ENCODE data around the gene EXOSC10.
"Not testable (repeated sequence)": the region's sequence is repeated elsewhere in the genome, so short reads cannot be mapped to it uniquely, and the experiment has no call there.

EXOSC10 gene

GRCh38 chr1:11071463-11072215 lies 28.0 kb downstream of the EXOSC10 start:
- TF ChIP-seq CTCF (conservative IDR thresholded peaks at IDR 0.05; ENCODE audit: control insufficient read depth, insufficient read depth, low read depth, low read length), result no peak
- H3K4me3 ChIP-seq (ENCODE audit: control insufficient read depth, low read depth, low read length), result no peak overlapping the region
- DNase-seq (ENCODE audit: low read depth), result no peak

- DNase-seq (ENCODE audit: low read depth), result no peak
Observed at GRCh38 chr1:11070876-11071275, 28.8 kb downstream of the EXOSC10 start.

DNA sequence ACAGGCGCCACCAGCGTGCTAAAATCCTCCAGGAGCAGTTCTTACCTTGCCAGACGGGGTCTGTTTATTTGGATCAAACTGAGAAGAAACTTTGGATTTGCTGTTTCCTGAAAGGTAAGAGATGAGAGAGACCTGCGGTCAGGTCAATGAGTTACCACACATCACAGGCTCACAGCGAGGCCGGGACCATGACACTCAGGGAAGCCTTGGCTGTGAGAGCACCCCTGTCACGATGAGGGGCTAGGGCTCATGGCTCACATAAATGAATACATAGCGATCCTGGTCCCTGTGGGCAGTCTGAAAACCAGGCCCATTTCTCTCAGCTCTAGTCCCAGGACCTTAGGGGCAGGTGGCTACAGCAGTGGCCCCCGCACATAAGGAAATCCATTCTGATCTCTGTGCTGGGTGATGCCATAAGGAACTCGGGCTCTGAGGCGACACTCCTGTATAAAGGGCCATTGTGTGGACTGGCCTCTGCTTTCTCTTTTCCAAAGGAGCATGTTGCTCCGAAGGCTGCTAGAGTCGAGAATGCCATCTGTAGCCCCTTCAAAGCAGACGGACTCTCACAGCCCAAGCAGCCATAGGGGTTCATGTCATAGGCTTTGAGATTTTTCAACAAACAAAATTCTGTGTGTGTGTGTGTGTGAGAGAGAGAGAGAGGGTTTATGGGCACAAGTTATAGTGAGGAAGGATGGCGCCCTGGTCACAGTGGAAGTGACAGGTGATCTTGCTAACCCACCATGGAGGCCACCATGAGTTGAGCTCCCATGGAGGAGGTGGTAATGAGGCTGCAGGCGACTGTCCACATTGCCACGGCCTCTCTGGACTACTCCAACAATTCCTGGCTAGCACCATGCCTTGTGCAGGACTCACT lies 30.8 kb downstream of the EXOSC10 start:
- DNase-seq (ENCODE audit: low read depth), result no peak
- H3K4me3 ChIP-seq (ENCODE audit: control insufficient read depth, low read depth, low read length), result no peak overlapping the region
- TF ChIP-seq CTCF (conservative IDR thresholded peaks at IDR 0.05; ENCODE audit: control insufficient read depth, insufficient read depth, low read depth, low read length), result no peak

More at GRCh38 chr1:11070876-11071275, 28.8 kb downstream of the EXOSC10 start:
- TF ChIP-seq CTCF (conservative IDR thresholded peaks at IDR 0.05; ENCODE audit: control insufficient read depth, insufficient read depth, low read depth, low read length), result no peak
- H3K4me3 ChIP-seq (ENCODE audit: control insufficient read depth, low read depth, low read length), result no peak overlapping the region

DNA sequence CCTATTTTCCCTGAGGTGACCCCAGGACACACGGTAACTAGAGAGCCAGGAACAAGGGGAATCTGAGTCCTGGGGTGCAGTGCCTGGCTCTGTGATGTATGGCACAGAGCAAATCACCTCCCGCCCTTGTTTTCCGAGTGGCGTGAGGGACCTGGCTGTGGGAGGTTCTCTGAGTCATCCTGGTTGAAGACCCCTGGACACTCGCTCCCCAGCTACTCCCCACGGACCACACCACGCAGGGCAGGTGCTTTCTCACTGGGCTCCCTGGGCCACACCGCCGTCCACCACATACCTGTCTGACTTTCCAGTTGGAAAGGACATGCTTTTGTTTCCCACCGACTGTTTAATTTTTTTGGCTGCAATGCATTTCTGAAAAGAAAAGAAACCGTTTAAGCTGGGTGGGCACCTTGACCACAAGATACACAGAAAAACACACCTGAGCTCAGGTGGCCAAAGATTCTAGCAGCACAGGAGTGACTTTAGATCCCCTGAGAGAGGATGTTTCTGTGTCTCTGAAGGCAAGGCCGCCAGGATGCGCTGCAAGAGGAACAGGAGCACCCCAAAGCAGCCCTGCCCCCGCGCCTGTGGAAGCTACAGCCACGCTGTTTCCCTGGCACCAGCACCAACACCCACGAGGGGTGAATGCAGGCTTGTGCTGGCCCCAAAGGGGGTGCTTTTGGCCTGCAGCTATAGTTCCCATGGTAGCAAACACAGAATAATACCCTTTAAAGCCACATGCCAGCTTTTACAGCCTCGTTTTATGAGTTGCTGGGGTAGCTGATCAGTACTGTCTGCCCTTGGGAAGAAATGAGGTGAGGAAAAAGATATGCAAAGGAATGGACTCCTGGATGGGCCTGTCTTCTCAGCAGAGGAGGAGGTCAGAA lies 31.7 kb downstream of the EXOSC10 start:
- TF ChIP-seq CTCF (conservative IDR thresholded peaks at IDR 0.05; ENCODE audit: control insufficient read depth, insufficient read depth, low read depth, low read length), result no peak
- no peak for DNase-seq (ENCODE audit: low read depth)
- no peak overlapping the region for H3K4me3 ChIP-seq (ENCODE audit: control insufficient read depth, low read depth, low read length)

DNA sequence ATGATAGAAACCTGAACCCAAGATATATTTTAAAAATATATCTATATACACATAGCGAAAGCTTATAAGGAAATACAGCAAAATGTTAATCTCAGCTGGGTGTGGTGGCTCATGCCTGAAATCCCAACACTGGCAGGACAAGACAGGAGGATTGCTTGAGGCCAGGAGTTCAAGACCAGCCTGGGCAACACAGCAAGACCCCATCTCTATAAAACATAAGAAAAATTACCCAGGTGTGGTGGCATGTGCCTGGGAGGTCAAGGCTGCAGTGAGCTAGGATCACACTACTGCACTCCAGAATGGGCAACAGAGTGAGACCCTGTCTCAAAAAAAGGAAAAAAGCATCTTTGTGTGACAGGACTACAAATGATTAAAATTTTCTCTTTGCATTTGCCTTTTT lies 33.9 kb downstream of the EXOSC10 start:
- no peak for DNase-seq (ENCODE audit: low read depth)
- TF ChIP-seq CTCF (conservative IDR thresholded peaks at IDR 0.05; ENCODE audit: control insufficient read depth, insufficient read depth, low read depth, low read length), result no peak
- no peak overlapping the region for H3K4me3 ChIP-seq (ENCODE audit: control insufficient read depth, low read depth, low read length)

DNA sequence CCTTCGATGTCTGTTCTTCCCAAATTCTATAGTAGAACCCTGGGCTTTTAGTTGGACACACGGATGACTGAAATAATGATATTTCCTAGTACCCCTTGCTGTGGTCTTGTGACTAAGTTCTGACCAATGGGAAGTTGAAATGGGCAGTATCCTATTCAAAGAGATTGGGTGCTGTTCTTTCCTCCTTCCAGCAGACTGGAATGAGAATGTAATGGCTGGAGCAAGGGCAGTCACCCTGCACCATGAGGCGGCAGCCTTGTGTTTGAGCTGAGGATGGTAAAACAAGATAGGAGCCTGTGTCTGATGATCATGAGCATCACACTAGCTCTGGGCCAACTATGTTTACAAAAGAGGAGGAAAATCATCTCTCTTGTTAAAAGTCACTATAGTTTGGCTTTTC lies 34.7 kb downstream of the EXOSC10 start:
- no peak for DNase-seq (ENCODE audit: low read depth)
- TF ChIP-seq CTCF (conservative IDR thresholded peaks at IDR 0.05; ENCODE audit: control insufficient read depth, insufficient read depth, low read depth, low read length), result no peak
- no peak overlapping the region for H3K4me3 ChIP-seq (ENCODE audit: control insufficient read depth, low read depth, low read length)

GRCh38 chr1:11063937-11064537 lies 35.6 kb downstream of the EXOSC10 start:
- DNase-seq (ENCODE audit: low read depth); H3K4me3 ChIP-seq (ENCODE audit: control insufficient read depth, low read depth, low read length): not testable (repeated sequence)

All from fibroblast of mammary gland (primary cell).